Thyroid gland (tissue), 4 donors: Measurements from ENCODE around the gene NIPBL. TPM values are rescaled to one million over a fixed set of nuclear protein-coding genes. Genes with fewer than 3 reads are reported as not detected.
"Not testable (repeated sequence)": the region's sequence is repeated elsewhere in the genome, so short reads cannot be mapped to it uniquely, and the experiment has no call there.

Experiments
- DNase-seq, 2 donors: peaks; one replicate each; pipeline ENCODE4 v3.0.0-alpha.2; 2019
- H3K27ac ChIP-seq, 3 donors: fragments of 200-600 bp; sonication (generic); 1 replicate in 2 of 3; 2 replicates in 1 of 3; pipeline ENCODE4 v1.5.1; 2016 to 2019; ENCODE audit warnings: mild to moderate bottlenecking in 1 of 3, moderate library complexity in 1 of 3
- H3K27me3 ChIP-seq: fragments of 200-600 bp; sonication (generic); one replicate; pipeline ENCODE4 v1.5.1; 2019
- H3K36me3 ChIP-seq, 2 donors: fragments of 200-600 bp; sonication (generic); one replicate each; pipeline ENCODE4 v1.5.1; 2016 to 2019
- H3K4me1 ChIP-seq, 2 donors: fragments of 200-600 bp; sonication (generic); one replicate each; pipeline ENCODE4 v1.5.1; 2017 to 2019
- H3K4me3 ChIP-seq, 3 donors: fragments of 200-600 bp; sonication (generic); replicated peaks in 1 of 3; 1 replicate in 2 of 3; 2 replicates in 1 of 3; pipeline ENCODE4 v1.5.1; 2016; ENCODE audit warnings: mild to moderate bottlenecking in 1 of 3
- H3K9me3 ChIP-seq: fragments of 200-600 bp; sonication (generic); one replicate; pipeline ENCODE4 v1.5.1; 2017
- CTCF ChIP-seq, 6 experiments: fragments of 200-600 bp in 3 of 6; fragments of 450-650 bp in 3 of 6; sonication (generic) in 3 of 6; IDR thresholded peaks; one replicate each; pipeline ENCODE4 v1.5.1; 2016 to 2019; ENCODE audit warnings: antibody characterized with exemption in 6 of 6, mild to moderate bottlenecking in 2 of 6, inconsistent platforms in 1 of 6, moderate library complexity in 1 of 6
- POLR2A ChIP-seq, 2 donors: fragments of 450-650 bp; IDR thresholded peaks; one replicate each; pipeline ENCODE4 v1.6.1; 2017; ENCODE audit warnings: antibody characterized with exemption in 2 of 2, mild to moderate bottlenecking in 2 of 2, moderate library complexity in 1 of 2
- WGBS, 2 donors: methylation state at CpG; one replicate each; pipeline ENCODE4 v1.1.5; 2017; 5-methylcytosine and 5-hydroxymethylcytosine counted together
- intact Hi-C: fragments of 100-400 bp; cut with DNase I; formaldehyde crosslinking; loops from one replicate; pipeline ENCODE4 v1.15.1; 2023
- total RNA-seq, 4 donors: library from RNA; depleted of rRNA; stranded (reverse); fragments of >200 nt; gene quantifications; one replicate each; pipeline ENCODE4 v1.2.3, GENCODE V29; 2016

NIPBL gene
- total RNA-seq, 4 donors from 2014 or later: 62.1 to 145 (median 87.8) TPM

GRCh38 chr5:37090781-37091180 is 214.2 kb downstream of the NIPBL start:
- no peaks in the 10 kb centered on the region for H3K9me3 ChIP-seq
- H3K4me3 ChIP-seq: no peak overlapping the region
- intact Hi-C loops: no loop called here
- TF ChIP-seq CTCF (IDR thresholded peaks at IDR 0.05): no peak
- TF ChIP-seq POLR2A (IDR thresholded peaks at IDR 0.05): no peak
- H3K36me3 ChIP-seq: no peaks in the 10 kb centered on the region
- no peak for DNase-seq
- no peaks in the 10 kb centered on the region for H3K27me3 ChIP-seq
- no peak overlapping the region for H3K27ac ChIP-seq
- H3K4me1 ChIP-seq: no peaks in the 10 kb centered on the region
- WGBS, 2 donors: 87 to 89% methylated on average over 2 of the region's 2 CpGs

DNA sequence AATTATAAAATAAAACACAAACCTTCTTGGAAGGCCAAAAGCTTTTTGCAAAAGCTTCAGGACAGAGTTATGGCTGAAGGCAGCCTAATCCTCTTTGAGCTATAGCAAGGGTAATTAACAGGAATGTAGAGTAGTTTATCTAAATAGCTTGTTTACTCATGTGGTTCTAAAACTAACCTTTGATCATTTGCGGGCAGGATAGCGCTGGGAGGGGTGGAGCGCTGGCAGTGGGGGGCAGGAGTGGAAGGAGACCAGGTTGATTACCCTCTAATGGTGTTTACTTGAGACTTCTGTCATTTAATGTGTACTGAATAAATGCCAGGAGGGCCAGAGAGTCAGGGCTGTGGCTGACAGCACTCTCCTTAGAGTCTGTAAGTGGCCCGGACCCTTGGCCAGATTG is 217.2 kb downstream of the NIPBL start:
- intact Hi-C loops, H3K27me3 ChIP-seq, H3K4me1 ChIP-seq, DNase-seq, H3K27ac ChIP-seq, H3K9me3 ChIP-seq, H3K36me3 ChIP-seq, H3K4me3 ChIP-seq: not testable (repeated sequence)
- WGBS, 2 donors: 68 to 73% methylated on average over 4 of the region's 4 CpGs

DNA sequence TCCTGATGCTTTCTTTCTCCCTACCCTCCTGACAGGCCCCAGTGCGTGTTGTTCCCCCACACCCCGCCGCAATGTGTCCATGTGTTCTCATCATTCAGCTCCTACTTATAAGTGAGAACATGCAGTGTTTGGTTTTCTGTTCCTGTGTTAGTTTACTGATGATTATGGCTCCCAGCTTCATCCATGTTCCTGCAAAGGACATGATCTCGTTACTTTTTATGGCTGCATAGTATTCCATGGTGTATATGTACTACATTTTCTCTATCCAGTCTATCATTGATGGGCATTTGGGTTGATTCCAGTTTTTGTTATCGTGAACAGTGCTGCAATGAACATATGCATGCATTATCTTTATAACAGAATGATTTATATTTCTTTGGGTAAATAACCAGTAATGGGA is 222.7 kb downstream of the NIPBL start:
- H3K9me3 ChIP-seq, H3K4me1 ChIP-seq, H3K27ac ChIP-seq, H3K4me3 ChIP-seq, H3K27me3 ChIP-seq, DNase-seq, intact Hi-C loops: not testable (repeated sequence)
- WGBS, 2 donors: 98 to 99% methylated on average over 5 of the region's 5 CpGs
- peaks cover 8 to 12% of the 10 kb centered on the region in 2 donors for H3K36me3 ChIP-seq

DNA sequence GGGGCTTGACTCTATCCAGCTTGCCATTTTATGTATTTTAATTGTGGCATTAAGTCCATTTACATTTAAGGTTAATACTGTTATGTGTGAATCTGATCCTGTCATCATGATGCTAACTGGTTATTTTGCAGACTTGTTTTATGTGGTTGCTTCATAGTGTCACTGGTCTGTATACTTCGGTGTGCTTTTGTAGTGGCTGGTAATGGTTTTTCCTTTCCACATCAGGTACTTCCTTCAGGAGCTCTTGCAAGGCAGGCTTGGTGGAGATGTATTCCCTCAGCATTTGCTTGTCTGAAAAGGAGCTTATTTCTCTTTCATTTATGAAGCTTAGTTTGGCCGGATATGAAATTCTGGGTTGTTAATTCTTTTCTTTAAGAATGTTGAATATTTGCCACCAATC is 226.7 kb downstream of the NIPBL start:
- no peaks in the 10 kb centered on the region for H3K4me1 ChIP-seq
- intact Hi-C loops: no loop called here
- no peak overlapping the region for H3K27ac ChIP-seq
- peaks cover 24 to 30% of the 10 kb centered on the region in 2 donors for H3K36me3 ChIP-seq
- H3K27me3 ChIP-seq: no peaks in the 10 kb centered on the region
- no peak for DNase-seq
- no peak overlapping the region for H3K4me3 ChIP-seq
- 96 to 98% methylated on average over 2 of the region's 2 CpGs for WGBS, 2 donors
- TF ChIP-seq CTCF (IDR thresholded peaks at IDR 0.05) (no peak), POLR2A (IDR thresholded peaks at IDR 0.05) (no peak)
- H3K9me3 ChIP-seq: no peaks in the 10 kb centered on the region

GRCh38 chr5:37109338-37109737 is 232.8 kb downstream of the NIPBL start:
- DNase-seq: no peak
- WGBS, 2 donors: 98 to 100% methylated on average over 3 of the region's 3 CpGs
- H3K36me3 ChIP-seq: peaks cover 30 to 34% of the 10 kb centered on the region in 2 donors
- no peak overlapping the region for H3K27ac ChIP-seq
- H3K4me3 ChIP-seq: no peak overlapping the region
- H3K4me1 ChIP-seq: peaks cover 5 to 6% of the 10 kb centered on the region in 2 donors
- no peaks in the 10 kb centered on the region for H3K27me3 ChIP-seq
- intact Hi-C loops: no loop called here
- no peak for TF ChIP-seq POLR2A (IDR thresholded peaks at IDR 0.05)
- TF ChIP-seq CTCF (IDR thresholded peaks at IDR 0.05): no peak
- H3K9me3 ChIP-seq: no peaks in the 10 kb centered on the region

- Histone ChIP-seq H3K36me3 (peaks cover 28 to 31% of the 10 kb centered on the region in 2 donors), H3K27ac (no peak overlapping the region), H3K4me1 (peaks cover 5 to 6% of the 10 kb centered on the region in 2 donors), H3K9me3 (no peaks in the 10 kb centered on the region), H3K27me3 (no peaks in the 10 kb centered on the region), H3K4me3 (no peak overlapping the region)
- no peak for TF ChIP-seq CTCF (IDR thresholded peaks at IDR 0.05)
- TF ChIP-seq POLR2A (IDR thresholded peaks at IDR 0.05): no peak
- 97 to 98% methylated on average over 1 of the region's 1 CpG for WGBS, 2 donors
- intact Hi-C loops: no loop called here
- no peak for DNase-seq
Measured at GRCh38 chr5:37110135-37110534, 233.6 kb downstream of the NIPBL start.
